SH-SY5Y (cell line): ENCODE data around the gene FYB2.

Experiments
- GATA2 ChIP-seq: IDR thresholded peaks from 2 replicates; pipeline ENCODE4 v1.6.1; 2011; ENCODE audit warnings: mild to moderate bottlenecking, low read depth, low read length
- GATA3 ChIP-seq: IDR thresholded peaks from 2 replicates; pipeline ENCODE4 v1.6.1; 2011; ENCODE audit warnings: low read depth, mild to moderate bottlenecking, low read length, moderate library complexity

- no peak for TF ChIP-seq GATA2
- TF ChIP-seq GATA3, result no peak
Measured at GRCh38 chr1:56710646-56711045, 108.6 kb downstream of the FYB2 start.
